Ishikawa (cell line): ENCODE measurements around the gene NRXN3.

ENCODE experiments used
- CEBPB ChIP-seq: IDR thresholded peaks from 2 replicates; pipeline ENCODE4 v1.6.1; 2012
- CREB1 ChIP-seq: IDR thresholded peaks from 2 replicates; pipeline ENCODE4 v1.6.1; 2012; ENCODE audit warnings: low read depth
- EGR1 ChIP-seq: IDR thresholded peaks from 2 replicates; pipeline ENCODE4 v1.6.1; 2012
- EP300 ChIP-seq: IDR thresholded peaks from 2 replicates; pipeline ENCODE4 v1.6.1; 2012; ENCODE audit warnings: borderline replicate concordance
- FOXM1 ChIP-seq: IDR thresholded peaks from 2 replicates; pipeline ENCODE4 v1.6.1; 2012; ENCODE audit warnings: low read depth, borderline replicate concordance
- MAX ChIP-seq: IDR thresholded peaks from 2 replicates; pipeline ENCODE4 v1.6.1; 2012
- NFIC ChIP-seq: IDR thresholded peaks from 2 replicates; pipeline ENCODE4 v1.6.1; 2012
- RAD21 ChIP-seq: IDR thresholded peaks from 2 replicates; pipeline ENCODE4 v1.6.1; 2012; ENCODE audit warnings: low read depth
- TAF1 ChIP-seq: IDR thresholded peaks from 2 replicates; pipeline ENCODE4 v1.6.1; 2012; ENCODE audit warnings: low read depth, mild to moderate bottlenecking
- TCF12 ChIP-seq: IDR thresholded peaks from 2 replicates; pipeline ENCODE4 v1.6.1; 2012; ENCODE audit warnings: low read depth
- TEAD4 ChIP-seq: IDR thresholded peaks from 2 replicates; pipeline ENCODE4 v1.6.1; 2012
- YY1 ChIP-seq: IDR thresholded peaks from 2 replicates; pipeline ENCODE4 v1.6.1; 2012; ENCODE audit warnings: low read depth
- ZBTB7A ChIP-seq: IDR thresholded peaks from 2 replicates; pipeline ENCODE4 v1.6.1; 2012; ENCODE audit warnings: low read depth
- TF ChIP-seq, protein P1 (sequence below): IDR thresholded peaks from 2 replicates; pipeline ENCODE4 v1.6.1; 2012; ENCODE audit warnings: low read depth, mild to moderate bottlenecking
- TF ChIP-seq, protein P2 (sequence below): IDR thresholded peaks from 2 replicates; pipeline ENCODE4 v1.6.1; 2012

The NRXN3 gene

GRCh38 chr14:79017561-79017960 lies 847.4 kb downstream of the NRXN3 start:
- TF ChIP-seq ZBTB7A (no peak), YY1 (no peak), RAD21 (no peak), MAX (no peak), EGR1 (no peak), CEBPB (no peak), FOXM1 (no peak)
- TF ChIP-seq, protein P1, sequence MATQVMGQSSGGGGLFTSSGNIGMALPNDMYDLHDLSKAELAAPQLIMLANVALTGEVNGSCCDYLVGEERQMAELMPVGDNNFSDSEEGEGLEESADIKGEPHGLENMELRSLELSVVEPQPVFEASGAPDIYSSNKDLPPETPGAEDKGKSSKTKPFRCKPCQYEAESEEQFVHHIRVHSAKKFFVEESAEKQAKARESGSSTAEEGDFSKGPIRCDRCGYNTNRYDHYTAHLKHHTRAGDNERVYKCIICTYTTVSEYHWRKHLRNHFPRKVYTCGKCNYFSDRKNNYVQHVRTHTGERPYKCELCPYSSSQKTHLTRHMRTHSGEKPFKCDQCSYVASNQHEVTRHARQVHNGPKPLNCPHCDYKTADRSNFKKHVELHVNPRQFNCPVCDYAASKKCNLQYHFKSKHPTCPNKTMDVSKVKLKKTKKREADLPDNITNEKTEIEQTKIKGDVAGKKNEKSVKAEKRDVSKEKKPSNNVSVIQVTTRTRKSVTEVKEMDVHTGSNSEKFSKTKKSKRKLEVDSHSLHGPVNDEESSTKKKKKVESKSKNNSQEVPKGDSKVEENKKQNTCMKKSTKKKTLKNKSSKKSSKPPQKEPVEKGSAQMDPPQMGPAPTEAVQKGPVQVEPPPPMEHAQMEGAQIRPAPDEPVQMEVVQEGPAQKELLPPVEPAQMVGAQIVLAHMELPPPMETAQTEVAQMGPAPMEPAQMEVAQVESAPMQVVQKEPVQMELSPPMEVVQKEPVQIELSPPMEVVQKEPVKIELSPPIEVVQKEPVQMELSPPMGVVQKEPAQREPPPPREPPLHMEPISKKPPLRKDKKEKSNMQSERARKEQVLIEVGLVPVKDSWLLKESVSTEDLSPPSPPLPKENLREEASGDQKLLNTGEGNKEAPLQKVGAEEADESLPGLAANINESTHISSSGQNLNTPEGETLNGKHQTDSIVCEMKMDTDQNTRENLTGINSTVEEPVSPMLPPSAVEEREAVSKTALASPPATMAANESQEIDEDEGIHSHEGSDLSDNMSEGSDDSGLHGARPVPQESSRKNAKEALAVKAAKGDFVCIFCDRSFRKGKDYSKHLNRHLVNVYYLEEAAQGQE = no peak
- TF ChIP-seq, protein P2, sequence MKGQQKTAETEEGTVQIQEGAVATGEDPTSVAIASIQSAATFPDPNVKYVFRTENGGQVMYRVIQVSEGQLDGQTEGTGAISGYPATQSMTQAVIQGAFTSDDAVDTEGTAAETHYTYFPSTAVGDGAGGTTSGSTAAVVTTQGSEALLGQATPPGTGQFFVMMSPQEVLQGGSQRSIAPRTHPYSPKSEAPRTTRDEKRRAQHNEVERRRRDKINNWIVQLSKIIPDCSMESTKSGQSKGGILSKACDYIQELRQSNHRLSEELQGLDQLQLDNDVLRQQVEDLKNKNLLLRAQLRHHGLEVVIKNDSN = no peak

DNA sequence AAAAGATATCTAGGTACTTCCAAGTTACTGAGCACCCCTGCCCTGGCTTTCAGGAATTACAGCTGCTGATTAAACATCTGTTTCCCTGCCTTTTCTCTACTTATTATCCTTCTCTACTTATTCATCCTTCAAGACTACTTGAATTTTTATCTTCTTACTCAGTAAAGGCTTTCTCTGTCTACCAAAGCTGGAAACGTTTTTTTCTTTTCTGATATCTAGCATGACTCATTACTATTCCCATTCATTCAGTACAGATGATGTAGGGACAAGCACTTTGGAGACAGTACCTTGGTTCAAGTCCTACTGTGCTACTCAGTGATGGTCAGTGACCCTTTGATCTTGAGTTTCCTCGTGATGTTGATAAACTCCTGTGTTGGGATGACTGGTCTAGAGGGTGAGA lies 848.7 kb downstream of the NRXN3 start:
- no peak for TF ChIP-seq RAD21
- TF ChIP-seq, protein P1 = no peak
- TF ChIP-seq CREB1 = no peak
- TF ChIP-seq TEAD4 = no peak
- TF ChIP-seq TAF1 = no peak
- no peak for TF ChIP-seq MAX

DNA sequence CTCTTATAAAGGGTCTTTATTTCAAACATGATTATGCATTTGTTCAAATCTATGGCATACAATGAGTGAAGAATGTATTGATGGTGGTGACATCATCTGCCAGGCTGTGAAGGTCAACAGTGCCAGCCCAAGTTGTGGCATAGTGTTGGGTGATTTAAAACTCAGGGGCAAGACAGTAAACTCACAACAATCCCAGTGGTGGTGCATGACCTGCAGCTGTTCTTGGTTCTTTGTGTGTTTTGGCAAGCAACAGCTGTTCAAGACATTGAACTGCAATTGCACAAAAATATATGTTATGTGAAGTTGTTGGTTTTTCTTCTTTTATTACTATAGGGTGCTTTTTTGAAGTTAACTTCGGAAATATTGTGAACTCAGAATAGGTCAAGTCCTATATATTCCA lies 851.6 kb downstream of the NRXN3 start:
- TF ChIP-seq YY1 (no peak), CEBPB (no peak), CREB1 (no peak), TEAD4 (no peak), EP300 (no peak), NFIC (no peak), MAX (no peak), RAD21 (no peak), EGR1 (no peak), TAF1 (no peak)
- TF ChIP-seq, protein P1 = no peak
- TF ChIP-seq, protein P2 = no peak

DNA sequence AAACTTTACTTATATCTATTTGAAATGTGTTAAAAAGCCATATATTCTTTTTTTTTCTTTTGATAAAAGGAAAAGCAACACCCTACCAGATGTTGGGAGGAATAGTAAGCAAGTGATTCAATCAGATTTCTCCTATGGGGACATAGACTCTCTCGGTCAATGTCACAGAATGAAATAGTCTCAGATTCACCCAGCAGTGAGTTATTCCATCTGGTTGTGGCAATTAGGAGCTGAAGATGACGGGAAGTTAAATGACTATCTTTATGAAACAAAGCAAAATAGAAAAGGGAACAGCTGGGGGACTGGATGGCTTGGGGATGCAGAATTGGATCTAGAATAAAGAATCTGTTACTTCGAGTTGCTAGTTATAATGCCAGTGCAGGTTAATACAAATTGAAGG lies 857.0 kb downstream of the NRXN3 start:
- TF ChIP-seq CREB1 = no peak
- no peak for TF ChIP-seq FOXM1
- no peak for TF ChIP-seq NFIC
- no peak for TF ChIP-seq CEBPB
- TF ChIP-seq TCF12 = no peak
- TF ChIP-seq ZBTB7A = no peak

DNA sequence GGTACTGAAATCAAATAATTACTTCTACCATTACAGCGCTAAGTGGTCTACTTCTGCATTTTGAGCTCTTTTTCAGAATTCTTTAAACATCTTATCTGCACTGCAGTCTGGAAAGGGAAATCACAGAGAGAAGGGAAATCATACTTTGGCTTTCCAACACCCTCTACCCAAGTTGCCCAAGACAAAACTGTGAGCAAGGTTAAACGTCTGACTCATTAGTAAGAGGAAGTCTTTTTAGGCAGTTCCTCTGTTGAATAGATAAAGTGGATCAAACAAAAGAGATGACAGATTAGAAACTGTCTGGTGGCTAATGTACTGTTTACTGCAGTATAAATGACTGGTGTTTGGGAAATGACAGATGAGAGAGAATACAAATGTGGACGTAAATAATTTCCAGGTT lies 858.1 kb downstream of the NRXN3 start:
- TF ChIP-seq TAF1 = no peak
- no peak for TF ChIP-seq CEBPB
- no peak for TF ChIP-seq TCF12
- no peak for TF ChIP-seq CREB1
- TF ChIP-seq ZBTB7A = no peak
- no peak for TF ChIP-seq MAX
- TF ChIP-seq EGR1 = no peak
- TF ChIP-seq, protein P2 = no peak
- no peak for TF ChIP-seq NFIC
- TF ChIP-seq EP300 = no peak
- TF ChIP-seq TEAD4 = no peak
- TF ChIP-seq FOXM1 = no peak
- TF ChIP-seq, protein P1 = no peak
- no peak for TF ChIP-seq YY1
- no peak for TF ChIP-seq RAD21
